ENCODE results near the gene TFCP2. TPM values are rescaled to one million over a fixed set of nuclear protein-coding genes. Genes with fewer than 3 reads are reported as not detected.

The TFCP2 gene
- total RNA-seq, 4 donors from 2014 or later: 12.3 to 16.6 (median 14.2) TPM

DNA sequence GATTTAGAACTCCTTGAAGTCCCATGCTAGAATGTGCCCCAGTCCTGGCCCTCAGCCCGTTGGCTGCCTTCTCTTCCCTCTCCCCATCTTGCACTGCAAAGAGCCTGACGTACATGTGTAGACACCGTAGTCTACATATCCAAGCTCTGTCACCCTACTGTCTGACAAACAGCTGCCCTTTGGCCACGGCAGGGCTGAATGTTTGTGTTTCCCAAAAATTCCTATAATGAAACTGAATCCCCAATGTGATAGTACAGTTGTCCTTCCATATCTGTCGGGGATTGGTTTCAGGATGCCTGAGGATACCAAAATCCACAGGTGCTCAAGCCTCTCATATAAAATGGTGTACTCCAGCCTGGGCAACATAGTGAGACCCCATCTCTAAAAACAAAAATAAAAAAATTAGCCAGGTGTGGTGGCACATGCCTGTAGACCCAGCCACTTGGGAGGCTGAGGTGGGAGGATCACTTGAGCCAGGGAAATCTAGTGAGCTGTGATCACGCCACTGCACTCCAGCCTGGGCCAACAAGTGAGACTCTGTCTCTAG is 12.3 kb upstream of the TFCP2 start:
- ATAC-seq: no peak
- Histone ChIP-seq H3K27me3 (no peaks in the 10 kb centered on the region), H3K36me3 (peaks cover 0 to 21% of the 10 kb centered on the region in 2 donors), H3K27ac (no peak overlapping the region), H3K9me3 (no peaks in the 10 kb centered on the region), H3K4me3 (no peak overlapping the region), H3K4me1 (peaks cover 0 to 9% (median 0%) of the 10 kb centered on the region in 3 donors)
- TF ChIP-seq POLR2A (IDR thresholded peaks at IDR 0.05): no peak
- TF ChIP-seq, protein P1, sequence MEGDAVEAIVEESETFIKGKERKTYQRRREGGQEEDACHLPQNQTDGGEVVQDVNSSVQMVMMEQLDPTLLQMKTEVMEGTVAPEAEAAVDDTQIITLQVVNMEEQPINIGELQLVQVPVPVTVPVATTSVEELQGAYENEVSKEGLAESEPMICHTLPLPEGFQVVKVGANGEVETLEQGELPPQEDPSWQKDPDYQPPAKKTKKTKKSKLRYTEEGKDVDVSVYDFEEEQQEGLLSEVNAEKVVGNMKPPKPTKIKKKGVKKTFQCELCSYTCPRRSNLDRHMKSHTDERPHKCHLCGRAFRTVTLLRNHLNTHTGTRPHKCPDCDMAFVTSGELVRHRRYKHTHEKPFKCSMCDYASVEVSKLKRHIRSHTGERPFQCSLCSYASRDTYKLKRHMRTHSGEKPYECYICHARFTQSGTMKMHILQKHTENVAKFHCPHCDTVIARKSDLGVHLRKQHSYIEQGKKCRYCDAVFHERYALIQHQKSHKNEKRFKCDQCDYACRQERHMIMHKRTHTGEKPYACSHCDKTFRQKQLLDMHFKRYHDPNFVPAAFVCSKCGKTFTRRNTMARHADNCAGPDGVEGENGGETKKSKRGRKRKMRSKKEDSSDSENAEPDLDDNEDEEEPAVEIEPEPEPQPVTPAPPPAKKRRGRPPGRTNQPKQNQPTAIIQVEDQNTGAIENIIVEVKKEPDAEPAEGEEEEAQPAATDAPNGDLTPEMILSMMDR (IDR thresholded peaks at IDR 0.05): no peak
- no peak for TF ChIP-seq EP300 (IDR thresholded peaks at IDR 0.05)
- WGBS, 2 donors (ENCODE audit: low coverage in 1 of 2): 58 to 98% methylated on average over 3 to 5 of the region's 6 CpGs

DNA sequence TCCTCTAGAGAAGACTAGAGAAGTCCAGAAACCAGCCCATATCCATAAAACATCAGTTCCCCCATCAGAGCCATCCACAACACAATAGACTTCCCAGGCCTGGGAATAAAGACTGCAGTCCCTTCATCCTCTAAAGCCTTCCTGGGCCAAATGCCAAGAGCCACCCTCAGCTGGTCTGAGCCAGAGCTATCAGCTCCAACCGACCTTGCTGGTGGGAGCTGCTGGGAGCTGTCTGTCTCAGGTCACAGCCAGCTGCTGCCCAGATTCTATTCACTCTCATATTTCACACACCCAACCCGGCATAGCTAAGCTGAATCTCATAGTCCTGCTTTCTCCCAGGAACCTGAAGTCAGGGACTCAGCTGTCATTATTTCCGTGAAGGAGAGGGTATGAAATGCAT is 10.9 kb upstream of the TFCP2 start:
- no peak overlapping the region for H3K27ac ChIP-seq
- H3K36me3 ChIP-seq: peaks cover 0 to 7% of the 10 kb centered on the region in 2 donors
- TF ChIP-seq POLR2A (IDR thresholded peaks at IDR 0.05) (no peak), POLR2AphosphoS5 (IDR thresholded peaks at IDR 0.05) (no peak), EP300 (IDR thresholded peaks at IDR 0.05) (no peak)
- TF ChIP-seq, protein P1 (IDR thresholded peaks at IDR 0.05): no peak
- H3K4me1 ChIP-seq: peaks cover 0 to 9% (median 0%) of the 10 kb centered on the region in 3 donors
- no peak overlapping the region for H3K4me3 ChIP-seq
- WGBS, 2 donors (ENCODE audit: low coverage in 1 of 2): 17 to 32% methylated on average over 1 to 2 of the region's 3 CpGs
- H3K9me3 ChIP-seq: no peaks in the 10 kb centered on the region
- H3K27me3 ChIP-seq: no peaks in the 10 kb centered on the region
- ATAC-seq: no peak

DNA sequence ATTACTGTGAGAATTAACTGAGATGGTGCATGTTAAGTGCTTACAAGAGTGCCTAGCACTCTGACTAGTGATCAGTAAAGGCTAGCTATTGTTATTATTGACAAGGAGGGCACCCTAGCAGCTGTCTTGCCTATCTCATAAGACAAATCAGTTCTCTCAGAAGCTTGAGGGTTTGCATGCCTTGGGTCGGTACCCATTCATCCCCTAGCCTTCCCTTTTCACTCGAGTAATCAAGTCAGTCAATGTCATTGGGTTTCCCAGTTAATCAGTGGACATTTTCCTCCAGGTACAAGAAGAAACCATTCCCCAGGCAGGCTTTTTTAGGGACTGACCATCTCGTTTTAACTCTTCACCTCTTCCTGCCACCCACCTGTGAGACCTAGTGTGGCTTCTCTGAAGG is 10.4 kb upstream of the TFCP2 start:
- 79 to 86% methylated on average over 3 of the region's 3 CpGs for WGBS, 2 donors (ENCODE audit: low coverage in 1 of 2)
- H3K36me3 ChIP-seq: peaks cover 0 to 2% of the 10 kb centered on the region in 2 donors
- no peak overlapping the region for H3K27ac ChIP-seq
- no peak for ATAC-seq
- no peak overlapping the region for H3K4me3 ChIP-seq
- TF ChIP-seq POLR2AphosphoS5 (IDR thresholded peaks at IDR 0.05) (no peak), EP300 (IDR thresholded peaks at IDR 0.05) (no peak), POLR2A (IDR thresholded peaks at IDR 0.05) (no peak)
- TF ChIP-seq, protein P1 (IDR thresholded peaks at IDR 0.05): no peak
- H3K9me3 ChIP-seq: no peaks in the 10 kb centered on the region
- H3K27me3 ChIP-seq: no peaks in the 10 kb centered on the region
- peaks cover 0 to 9% (median 0%) of the 10 kb centered on the region in 3 donors for H3K4me1 ChIP-seq

DNA sequence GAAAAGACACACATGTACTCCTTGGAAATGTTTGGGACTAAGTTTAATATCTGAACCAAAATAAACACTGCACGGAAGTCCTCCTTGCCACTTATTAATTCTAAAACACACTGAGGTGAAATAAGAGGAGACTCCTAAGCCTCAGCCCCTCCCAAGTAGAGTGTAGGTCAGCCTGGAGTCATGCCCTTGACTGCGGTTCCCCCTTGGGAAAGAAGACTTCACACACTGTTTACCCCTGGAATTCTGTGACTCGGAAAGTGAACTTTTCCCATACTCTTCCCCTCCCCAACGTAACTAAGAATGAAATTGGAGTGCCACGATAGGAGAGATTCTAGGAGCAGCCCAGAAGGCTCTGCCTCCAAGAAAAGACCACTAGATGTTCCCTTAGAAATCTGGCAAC is 8.6 kb upstream of the TFCP2 start:
- Histone ChIP-seq H3K4me1 (no peaks in the 10 kb centered on the region), H3K36me3 (no peaks in the 10 kb centered on the region), H3K27me3 (no peaks in the 10 kb centered on the region), H3K27ac (no peak overlapping the region), H3K4me3 (no peak overlapping the region), H3K9me3 (no peaks in the 10 kb centered on the region)
- 45 to 46% methylated on average over 3 to 4 of the region's 5 CpGs for WGBS, 2 donors (ENCODE audit: low coverage in 1 of 2)
- TF ChIP-seq POLR2AphosphoS5 (IDR thresholded peaks at IDR 0.05): no peak
- TF ChIP-seq, protein P1 (IDR thresholded peaks at IDR 0.05): no peak
- TF ChIP-seq POLR2A (IDR thresholded peaks at IDR 0.05): no peak
- TF ChIP-seq EP300 (IDR thresholded peaks at IDR 0.05): no peak
- no peak for ATAC-seq

DNA sequence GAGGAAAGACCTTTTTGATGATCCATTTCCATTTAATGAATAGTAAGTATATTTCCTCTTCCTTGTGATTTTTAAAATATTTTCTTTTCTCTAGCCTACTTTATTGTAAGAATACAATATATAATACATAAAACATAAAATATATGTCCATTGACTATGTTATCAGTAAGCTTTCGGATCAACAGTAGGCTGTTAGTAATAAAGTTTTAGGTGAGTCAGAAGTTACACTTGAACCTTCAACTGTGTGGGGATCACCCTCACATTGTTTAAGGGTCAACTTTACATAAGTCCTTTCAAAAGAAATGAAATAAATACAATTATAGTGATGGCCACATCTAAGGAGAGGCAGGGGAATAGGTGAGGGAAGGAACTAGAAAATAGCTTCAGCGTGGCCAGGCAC is 5.0 kb upstream of the TFCP2 start:
- peaks cover 0 to 8% (median 0%) of the 10 kb centered on the region in 3 donors for H3K4me1 ChIP-seq
- no peak overlapping the region for H3K27ac ChIP-seq
- H3K4me3 ChIP-seq: no peak overlapping the region
- 81 to 88% methylated on average over 2 of the region's 2 CpGs for WGBS, 2 donors (ENCODE audit: low coverage in 1 of 2)
- no peaks in the 10 kb centered on the region for H3K36me3 ChIP-seq
- TF ChIP-seq POLR2A (IDR thresholded peaks at IDR 0.05): no peak
- TF ChIP-seq, protein P1 (IDR thresholded peaks at IDR 0.05): no peak
- no peak for TF ChIP-seq POLR2AphosphoS5 (IDR thresholded peaks at IDR 0.05)
- no peak for TF ChIP-seq EP300 (IDR thresholded peaks at IDR 0.05)
- H3K9me3 ChIP-seq: no peaks in the 10 kb centered on the region
- H3K27me3 ChIP-seq: no peaks in the 10 kb centered on the region
- no peak for ATAC-seq
